ENCODE results near the gene ACR. TPM values are rescaled to one million over a fixed set of nuclear protein-coding genes. Genes with fewer than 3 reads are reported as not detected.

Gene ACR
- total RNA-seq, 1 donor = not detected

DNA sequence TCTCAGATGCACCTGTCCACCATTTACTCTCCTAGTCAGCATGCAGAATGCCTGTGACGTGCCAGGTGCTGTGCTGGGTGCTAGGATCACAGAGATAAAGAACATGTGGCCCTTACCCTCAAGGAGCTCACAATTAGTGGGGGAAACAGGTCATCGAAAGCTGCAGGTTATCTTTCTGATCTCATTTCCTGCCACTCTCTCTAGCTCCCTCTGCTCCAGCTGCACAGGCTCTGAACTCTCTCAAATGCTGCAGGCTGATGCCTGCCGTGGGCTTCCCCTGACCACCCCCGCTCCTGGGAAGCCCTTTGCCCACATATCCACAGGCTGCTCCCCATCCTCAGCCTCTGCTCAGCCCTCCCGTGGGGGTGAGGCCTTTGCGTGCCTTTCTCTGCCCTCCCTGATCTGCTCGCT lies 35.7 kb upstream of the ACR start:
- no peak for DNase-seq (ENCODE audit: low read depth)
- TF ChIP-seq, protein P1, sequence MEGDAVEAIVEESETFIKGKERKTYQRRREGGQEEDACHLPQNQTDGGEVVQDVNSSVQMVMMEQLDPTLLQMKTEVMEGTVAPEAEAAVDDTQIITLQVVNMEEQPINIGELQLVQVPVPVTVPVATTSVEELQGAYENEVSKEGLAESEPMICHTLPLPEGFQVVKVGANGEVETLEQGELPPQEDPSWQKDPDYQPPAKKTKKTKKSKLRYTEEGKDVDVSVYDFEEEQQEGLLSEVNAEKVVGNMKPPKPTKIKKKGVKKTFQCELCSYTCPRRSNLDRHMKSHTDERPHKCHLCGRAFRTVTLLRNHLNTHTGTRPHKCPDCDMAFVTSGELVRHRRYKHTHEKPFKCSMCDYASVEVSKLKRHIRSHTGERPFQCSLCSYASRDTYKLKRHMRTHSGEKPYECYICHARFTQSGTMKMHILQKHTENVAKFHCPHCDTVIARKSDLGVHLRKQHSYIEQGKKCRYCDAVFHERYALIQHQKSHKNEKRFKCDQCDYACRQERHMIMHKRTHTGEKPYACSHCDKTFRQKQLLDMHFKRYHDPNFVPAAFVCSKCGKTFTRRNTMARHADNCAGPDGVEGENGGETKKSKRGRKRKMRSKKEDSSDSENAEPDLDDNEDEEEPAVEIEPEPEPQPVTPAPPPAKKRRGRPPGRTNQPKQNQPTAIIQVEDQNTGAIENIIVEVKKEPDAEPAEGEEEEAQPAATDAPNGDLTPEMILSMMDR (IDR thresholded peaks at IDR 0.05; ENCODE audit: insufficient read depth, low read depth, low read length) = no peak
- no peak overlapping the region for H3K4me3 ChIP-seq (ENCODE audit: low read depth, low read length)

DNA sequence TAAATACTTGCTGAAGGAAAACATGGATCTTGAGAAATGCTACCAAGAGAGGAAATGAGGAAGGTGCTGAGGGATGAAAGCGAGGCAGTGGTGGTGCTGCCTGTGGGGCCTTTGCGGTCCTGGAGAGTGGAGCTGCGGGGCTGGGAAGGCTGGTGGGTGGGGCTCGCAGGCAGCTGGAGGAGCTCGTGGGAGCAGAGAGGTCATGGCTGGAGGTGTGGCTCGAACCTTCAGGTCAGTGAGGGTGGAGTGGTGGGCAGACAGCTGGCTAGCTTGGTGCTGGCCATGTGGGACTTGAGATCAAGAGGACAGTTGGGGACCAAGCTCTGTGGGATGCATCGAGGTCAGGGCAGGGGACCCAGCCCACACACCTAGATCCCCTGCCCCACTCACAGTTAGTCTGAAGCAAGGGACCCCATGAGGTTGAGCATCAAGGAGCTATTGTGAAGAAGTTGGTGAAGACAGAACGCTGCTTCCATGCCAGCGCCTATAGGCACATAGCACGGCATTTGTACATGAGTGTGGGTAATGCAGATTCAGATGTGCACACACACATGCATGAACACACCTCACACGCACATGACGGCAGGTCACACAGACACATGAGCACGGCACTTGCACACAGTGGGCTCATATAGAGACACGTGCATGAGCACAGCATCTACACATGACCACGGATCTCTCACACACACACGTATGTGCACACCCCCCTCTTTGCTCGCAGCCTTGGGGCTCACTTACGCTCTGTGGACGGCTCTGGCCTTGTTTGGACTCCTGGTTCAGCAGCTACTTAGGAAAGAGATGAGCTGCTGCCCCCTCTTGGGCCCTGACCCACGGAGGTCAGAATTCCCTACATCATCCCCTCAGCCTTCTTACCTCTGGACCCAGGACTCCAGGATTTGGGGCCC lies 34.9 kb upstream of the ACR start:
- H3K4me3 ChIP-seq (ENCODE audit: low read depth, low read length) = no peak overlapping the region
- no peak for DNase-seq (ENCODE audit: low read depth)
- TF ChIP-seq, protein P1 (IDR thresholded peaks at IDR 0.05; ENCODE audit: insufficient read depth, low read depth, low read length) = no peak

DNA sequence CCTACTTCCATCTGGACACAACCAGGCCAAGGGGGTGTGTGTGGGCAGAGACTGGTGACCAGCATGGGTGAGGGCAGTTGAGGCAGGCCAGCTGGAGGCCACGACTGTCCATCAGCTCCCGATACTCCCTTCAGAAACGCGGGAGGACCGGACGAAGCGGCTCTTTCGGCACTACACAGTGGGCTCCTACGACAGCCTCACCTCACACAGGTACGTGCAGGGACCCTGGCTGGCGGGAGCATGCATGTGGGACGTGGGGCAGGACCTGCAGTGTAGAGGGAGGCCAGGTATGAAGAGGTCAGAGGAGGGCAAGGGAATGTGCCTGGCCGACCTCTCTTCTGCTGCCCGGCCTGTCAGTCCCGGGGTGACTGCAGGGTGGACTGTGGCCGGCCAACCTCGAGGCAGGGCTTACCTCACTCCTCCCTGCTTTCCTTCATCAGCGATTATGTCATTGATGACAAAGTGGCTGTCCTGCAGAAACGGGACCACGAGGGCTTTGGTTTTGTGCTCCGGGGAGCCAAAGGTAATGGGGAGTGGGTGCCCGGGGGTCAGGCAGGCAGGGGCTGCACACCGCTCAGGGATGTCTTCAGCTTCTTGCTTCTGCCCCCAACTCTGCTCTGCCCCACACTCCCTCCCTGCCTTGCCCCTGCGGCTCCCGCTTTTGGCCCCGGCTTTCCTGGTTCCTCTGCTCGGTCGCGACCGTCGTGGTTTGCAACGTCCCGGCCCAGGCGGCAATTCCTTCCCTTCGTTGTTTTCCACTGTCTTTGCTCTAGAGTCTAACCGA lies 34.1 kb upstream of the ACR start:
- H3K4me3 ChIP-seq (ENCODE audit: low read depth, low read length) = no peak overlapping the region
- DNase-seq (ENCODE audit: low read depth) = no peak
- TF ChIP-seq, protein P1 (IDR thresholded peaks at IDR 0.05; ENCODE audit: insufficient read depth, low read depth, low read length) = no peak

DNA sequence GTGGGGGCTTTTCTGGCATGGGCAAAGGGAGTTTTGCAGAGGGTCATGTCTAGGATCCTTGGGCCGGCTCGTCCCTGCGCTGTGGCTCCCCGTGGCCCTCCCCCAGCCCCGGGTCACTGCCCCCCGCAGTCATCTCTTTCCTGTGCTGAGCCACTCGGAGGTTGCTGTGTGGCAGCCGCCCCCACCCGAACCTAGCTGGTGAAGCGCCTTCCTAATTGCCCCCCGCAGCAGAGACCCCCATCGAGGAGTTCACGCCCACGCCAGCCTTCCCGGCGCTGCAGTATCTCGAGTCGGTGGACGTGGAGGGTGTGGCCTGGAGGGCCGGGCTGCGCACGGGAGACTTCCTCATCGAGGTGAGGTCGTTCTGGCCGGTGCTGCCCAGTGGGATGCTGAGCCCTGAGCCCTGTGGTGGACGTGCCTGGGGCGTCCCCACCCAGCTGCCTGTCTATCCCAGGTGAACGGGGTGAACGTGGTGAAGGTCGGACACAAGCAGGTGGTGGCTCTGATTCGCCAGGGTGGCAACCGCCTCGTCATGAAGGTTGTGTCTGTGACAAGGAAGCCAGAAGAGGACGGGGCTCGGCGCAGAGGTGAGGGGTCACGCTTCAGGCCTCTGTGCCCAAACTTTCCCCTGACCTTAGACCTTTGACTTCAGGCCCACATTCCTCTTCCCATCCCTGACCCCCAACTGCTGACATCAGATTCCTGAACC lies 33.3 kb upstream of the ACR start:
- peak overlapping the region; percentile 15 for H3K4me3 ChIP-seq (ENCODE audit: low read depth, low read length)
- no peak for DNase-seq (ENCODE audit: low read depth)
- TF ChIP-seq, protein P1 (IDR thresholded peaks at IDR 0.05; ENCODE audit: insufficient read depth, low read depth, low read length) = no peak

DNA sequence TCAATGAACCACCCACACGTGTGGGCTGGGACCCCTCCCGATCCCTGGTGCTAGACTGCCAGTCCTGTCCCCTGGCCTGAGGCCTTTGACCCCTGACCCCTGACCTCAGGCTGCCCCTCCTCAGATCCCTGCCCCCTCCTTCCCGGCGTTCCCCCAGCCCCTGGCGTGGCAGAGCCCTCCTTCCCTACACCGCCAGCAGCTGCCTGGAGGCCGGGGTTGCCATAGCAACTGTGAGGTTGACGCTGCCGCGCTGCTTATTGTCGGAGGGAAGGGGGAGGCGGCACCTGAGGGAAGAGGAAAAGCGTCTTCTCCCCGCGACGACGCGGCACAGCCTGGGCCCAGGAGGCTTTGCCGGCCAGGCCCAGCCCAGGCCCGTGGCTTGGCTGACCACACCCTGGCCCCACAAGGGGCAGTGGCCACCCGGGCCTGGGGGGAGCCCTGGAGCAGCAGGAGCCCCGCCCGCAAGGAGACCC lies 32.7 kb upstream of the ACR start:
- peak; percentile 72 for DNase-seq (ENCODE audit: low read depth)
- TF ChIP-seq, protein P1 (IDR thresholded peaks at IDR 0.05; ENCODE audit: insufficient read depth, low read depth, low read length) = no peak
- H3K4me3 ChIP-seq (ENCODE audit: low read depth, low read length) = peak overlapping the region; percentile 38

DNA sequence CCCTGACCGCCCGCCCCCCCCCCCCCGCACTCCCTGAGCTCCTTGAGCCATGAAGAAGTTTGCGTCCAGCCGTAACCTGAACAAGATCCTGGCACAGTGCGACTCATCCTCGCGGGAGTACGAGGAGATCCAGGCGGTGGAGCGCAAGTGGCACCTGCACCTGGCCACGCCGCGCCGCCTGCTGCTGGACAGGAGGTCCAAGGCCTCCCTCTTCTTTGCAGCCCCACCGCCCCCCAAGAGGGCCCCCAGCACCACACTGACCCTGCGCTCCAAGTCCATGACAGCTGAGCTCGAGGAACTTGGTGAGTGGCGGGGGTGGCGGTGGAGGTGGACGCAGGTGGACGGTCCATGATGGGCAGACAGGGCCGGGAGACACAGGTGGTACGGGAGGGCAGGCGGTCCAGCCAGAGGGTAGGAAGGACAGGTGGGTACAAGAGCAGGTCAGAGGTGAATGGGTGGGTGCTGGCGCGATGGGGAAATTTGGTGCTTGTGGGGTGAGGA lies 32.1 kb upstream of the ACR start:
- TF ChIP-seq, protein P1 (IDR thresholded peaks at IDR 0.05; ENCODE audit: insufficient read depth, low read depth, low read length) = no peak
- DNase-seq (ENCODE audit: low read depth) = no peak

More for the DNA sequence above, 32.1 kb upstream of the ACR start:
- no peak overlapping the region for H3K4me3 ChIP-seq (ENCODE audit: low read depth, low read length)

Measured in fibroblast of villous mesenchyme (primary cell).